ENCODE measurements around the gene PCDHGA5. TPM values are rescaled to one million over a fixed set of nuclear protein-coding genes. Genes with fewer than 3 reads are reported as not detected.
"Not testable (repeated sequence)": the region's sequence is repeated elsewhere in the genome, so short reads cannot be mapped to it uniquely, and the experiment has no call there.

The PCDHGA5 gene
- total RNA-seq, 1 donor from 2014 or later: 0.49 TPM

DNA sequence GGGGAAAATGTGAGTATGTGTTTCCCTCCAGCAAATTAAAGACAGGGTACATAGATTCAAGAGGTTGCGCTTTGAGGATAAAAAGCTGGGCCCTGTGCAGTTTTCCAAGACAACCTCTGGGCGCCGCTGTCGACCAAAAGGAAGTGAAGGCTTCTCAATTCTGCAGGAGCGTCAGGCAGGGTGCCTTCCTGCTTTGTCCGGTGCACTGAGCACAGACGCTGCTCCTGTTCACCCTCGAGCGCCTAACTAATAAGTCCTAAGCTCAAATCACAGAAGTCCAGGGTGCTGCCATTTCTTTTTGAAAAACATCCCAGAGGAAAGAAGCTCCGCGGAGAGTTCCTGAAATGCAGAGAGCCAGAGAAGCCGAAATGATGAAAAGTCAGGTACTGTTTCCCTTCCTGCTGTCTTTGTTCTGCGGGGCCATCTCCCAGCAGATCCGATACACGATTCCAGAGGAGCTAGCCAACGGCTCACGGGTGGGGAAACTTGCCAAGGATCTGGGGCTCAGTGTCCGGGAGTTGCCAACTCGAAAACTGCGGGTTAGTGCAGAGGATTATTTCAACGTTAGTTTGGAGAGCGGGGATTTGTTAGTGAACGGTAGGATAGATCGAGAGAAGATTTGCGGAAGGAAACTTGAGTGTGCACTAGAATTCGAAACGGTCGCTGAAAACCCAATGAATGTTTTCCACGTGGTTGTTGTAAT is 13.9 kb upstream of the PCDHGA5 start, which contains the start of gene PCDHGB1:
PCDHGB1 (plus strand) TSS at position 183 of the 703 bp plus-strand sequence; CDS start at position 345, 162 bp downstream.
- intact Hi-C loops (cut with micrococcal nuclease): no loop called here

GRCh38 chr5:141351591-141351990 is 12.4 kb upstream of the PCDHGA5 start:
- intact Hi-C loops (cut with micrococcal nuclease): no loop called here

DNA sequence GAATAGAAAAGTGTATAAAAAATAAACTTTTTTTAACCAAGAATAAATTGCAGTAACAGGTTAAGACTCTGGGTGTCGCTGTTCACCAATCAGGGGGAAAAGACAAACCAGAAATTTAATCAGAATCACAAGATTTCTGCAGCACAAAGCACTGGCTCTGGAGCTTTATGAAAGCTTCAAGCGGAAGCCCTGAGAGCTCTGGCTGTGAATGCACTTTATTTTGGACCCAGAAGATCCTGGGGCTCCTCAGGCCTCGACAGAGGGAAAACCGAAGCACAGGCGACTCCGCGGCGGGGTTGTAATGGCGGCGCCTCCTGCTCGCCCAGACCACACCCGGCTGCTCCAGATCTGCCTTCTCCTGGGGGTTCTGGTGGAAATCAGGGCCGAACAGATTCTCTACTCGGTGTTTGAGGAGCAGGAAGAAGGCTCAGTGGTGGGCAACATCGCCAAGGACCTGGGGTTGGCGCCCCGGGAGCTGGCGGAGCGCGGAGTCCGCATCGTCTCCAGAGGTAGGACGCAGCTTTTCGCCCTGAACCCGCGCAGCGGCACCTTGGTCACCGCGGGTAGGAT is 9.0 kb upstream of the PCDHGA5 start, which contains the start of gene PCDHGA4:
PCDHGA4 (plus strand) TSS at position 122 of the 570 bp plus-strand sequence; CDS start at position 209, 87 bp downstream.
- intact Hi-C loops (cut with micrococcal nuclease): loop anchor here (1.0 to 5.0 kb wide), 2 partner anchors 35 to 67 kb away; partner anchors contain the start of genes PCDHGA11 and TAF7

DNA sequence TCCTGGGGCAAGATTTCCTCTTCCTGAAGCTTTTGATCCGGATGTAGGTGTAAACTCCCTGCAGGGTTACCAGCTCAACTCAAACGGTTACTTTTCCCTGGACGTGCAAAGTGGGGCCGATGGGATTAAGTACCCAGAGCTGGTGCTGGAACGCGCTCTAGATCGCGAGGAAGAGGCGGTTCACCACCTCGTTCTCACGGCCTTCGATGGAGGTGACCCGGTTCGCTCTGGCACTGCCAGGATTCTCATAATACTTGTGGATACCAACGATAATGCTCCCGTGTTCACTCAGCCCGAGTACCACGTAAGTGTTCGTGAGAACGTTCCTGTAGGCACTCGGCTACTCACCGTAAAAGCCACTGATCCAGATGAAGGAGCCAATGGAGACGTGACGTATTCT is 8.3 kb upstream of the PCDHGA5 start:
- intact Hi-C loops (cut with micrococcal nuclease): loop anchor here (5.0 kb wide), 1 partner anchor 67 kb away; the partner anchor contains the start of gene PCDHGA11

GRCh38 chr5:141356133-141356532 is 7.8 kb upstream of the PCDHGA5 start:
- intact Hi-C loops (cut with micrococcal nuclease): loop anchor here (5.0 kb wide), 1 partner anchor 66 kb away; the partner anchor contains the start of gene PCDHGA11

DNA sequence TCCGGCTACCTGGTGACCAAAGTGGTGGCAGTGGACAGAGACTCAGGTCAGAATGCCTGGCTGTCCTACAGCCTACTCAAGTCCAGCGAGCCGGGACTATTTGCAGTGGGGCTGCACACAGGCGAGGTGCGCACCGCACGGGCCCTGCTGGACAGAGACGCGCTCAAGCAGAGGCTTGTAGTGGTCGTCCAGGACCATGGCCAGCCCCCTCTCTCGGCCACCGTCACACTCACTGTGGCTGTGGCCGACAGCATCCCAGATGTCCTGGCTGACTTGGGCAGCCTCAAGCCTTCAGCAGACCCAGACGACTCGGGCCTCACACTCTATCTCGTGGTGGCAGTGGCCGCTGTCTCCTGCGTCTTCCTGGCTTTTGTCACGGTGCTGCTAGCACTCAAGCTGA is 7.0 kb upstream of the PCDHGA5 start:
- intact Hi-C loops (cut with micrococcal nuclease): loop anchor here (5.0 kb wide), 1 partner anchor 65 kb away; the partner anchor contains the start of gene PCDHGA11

DNA sequence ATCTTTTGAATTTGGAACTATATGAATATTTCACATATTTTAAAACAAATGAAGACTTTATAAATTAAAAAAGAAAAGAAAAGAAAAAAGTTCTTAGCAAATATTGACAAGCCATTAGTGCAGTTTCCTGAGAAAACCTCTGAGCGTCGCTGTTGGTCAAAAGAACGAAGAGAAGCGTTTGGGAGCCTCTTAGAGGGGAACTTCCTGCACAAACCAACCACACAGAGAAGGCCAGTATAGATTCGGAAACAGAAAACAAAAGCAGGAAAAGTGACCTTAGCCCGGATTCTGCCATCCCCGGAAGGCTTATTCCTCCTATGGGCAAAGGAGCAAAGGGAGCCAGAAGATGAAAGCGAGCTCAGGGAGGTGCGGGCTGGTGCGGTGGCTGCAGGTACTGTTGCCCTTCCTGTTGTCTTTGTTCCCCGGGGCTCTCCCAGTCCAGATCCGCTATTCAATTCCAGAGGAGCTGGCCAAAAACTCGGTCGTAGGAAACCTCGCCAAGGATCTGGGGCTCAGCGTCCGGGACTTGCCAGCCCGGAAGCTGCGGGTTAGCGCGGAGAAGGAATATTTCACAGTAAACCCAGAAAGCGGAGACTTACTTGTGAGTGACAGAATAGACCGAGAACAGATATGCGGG is 4.1 kb upstream of the PCDHGA5 start, which contains the start of gene PCDHGB2:
PCDHGB2 (plus strand) TSS at position 205 of the 637 bp plus-strand sequence; CDS start at position 347, 142 bp downstream.
- intact Hi-C loops (cut with micrococcal nuclease): loop anchor here (1.0 to 10.0 kb wide), 11 partner anchors 37 to 535 kb away; partner anchors contain the start of genes PCDHA11, PCDHA5, PCDHA6 and PCDHB10

GRCh38 chr5:141360685-141361084 is 3.3 kb upstream of the PCDHGA5 start:
- intact Hi-C loops (cut with micrococcal nuclease): loop anchor here (5.0 to 10.0 kb wide), 6 partner anchors 37 to 536 kb away; partner anchors contain the start of genes PCDHA11, PCDHA5, PCDHA6 and PCDHB10

DNA sequence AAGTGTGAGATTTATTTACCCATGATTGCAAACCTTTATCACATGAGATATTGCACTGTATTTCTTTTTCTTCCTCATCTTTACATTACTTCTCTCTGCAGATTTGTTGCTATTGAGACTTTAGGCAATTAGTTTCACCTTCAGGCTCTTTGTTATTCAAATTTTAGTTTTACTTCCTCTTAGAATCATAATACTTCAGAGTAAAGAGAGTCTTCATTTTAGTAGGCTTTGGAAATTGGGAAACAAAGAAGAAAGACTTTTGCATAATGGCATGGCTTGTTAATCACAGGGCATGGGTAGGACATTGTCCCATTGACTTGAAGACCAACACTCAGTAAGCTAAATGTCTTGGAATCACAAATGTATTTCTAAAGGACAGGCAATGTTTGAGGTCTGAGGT is 1.2 kb upstream of the PCDHGA5 start:
- intact Hi-C loops (cut with micrococcal nuclease): loop anchor here (5.0 to 10.0 kb wide), 6 partner anchors 35 to 538 kb away; partner anchors contain the start of genes PCDHA11, PCDHA5, PCDHA6 and PCDHB10

DNA sequence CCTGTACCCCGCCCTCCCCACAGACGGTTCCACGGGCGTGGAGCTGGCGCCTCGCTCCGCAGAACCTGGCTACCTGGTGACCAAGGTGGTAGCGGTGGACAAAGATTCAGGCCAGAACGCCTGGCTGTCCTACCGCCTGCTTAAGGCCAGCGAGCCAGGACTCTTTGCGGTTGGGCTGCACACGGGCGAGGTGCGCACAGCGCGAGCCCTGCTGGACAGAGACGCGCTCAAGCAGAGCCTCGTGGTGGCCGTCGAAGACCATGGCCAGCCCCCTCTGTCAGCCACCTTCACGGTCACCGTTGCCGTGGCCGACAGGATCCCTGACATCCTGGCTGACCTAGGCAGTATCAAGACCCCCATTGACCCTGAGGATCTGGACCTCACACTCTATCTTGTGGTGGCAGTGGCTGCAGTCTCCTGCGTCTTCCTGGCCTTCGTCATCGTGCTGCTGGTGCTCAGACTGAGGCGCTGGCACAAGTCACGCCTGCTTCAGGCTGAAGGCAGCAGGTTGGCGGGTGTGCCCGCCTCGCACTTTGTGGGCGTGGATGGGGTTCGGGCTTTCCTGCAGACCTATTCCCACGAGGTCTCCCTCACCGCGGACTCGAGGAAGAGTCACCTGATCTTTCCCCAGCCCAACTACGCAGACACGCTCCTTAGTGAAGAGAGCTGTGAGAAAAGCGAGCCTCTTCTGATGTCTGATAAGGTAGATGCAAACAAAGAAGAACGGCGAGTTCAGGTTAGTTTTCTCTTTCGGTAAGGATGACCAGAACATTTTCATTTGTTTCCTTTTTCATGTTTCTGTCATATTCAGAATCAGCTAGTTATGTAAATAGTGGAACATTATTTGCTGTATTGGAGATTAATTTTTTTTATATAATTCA is 2.3 kb downstream of the PCDHGA5 start:
- intact Hi-C loops (cut with micrococcal nuclease): loop anchor here (10.0 kb wide), 4 partner anchors 131 to 541 kb away; partner anchors contain the start of genes PCDHA11, PCDHA5, PCDHA6 and PCDHB10

DNA sequence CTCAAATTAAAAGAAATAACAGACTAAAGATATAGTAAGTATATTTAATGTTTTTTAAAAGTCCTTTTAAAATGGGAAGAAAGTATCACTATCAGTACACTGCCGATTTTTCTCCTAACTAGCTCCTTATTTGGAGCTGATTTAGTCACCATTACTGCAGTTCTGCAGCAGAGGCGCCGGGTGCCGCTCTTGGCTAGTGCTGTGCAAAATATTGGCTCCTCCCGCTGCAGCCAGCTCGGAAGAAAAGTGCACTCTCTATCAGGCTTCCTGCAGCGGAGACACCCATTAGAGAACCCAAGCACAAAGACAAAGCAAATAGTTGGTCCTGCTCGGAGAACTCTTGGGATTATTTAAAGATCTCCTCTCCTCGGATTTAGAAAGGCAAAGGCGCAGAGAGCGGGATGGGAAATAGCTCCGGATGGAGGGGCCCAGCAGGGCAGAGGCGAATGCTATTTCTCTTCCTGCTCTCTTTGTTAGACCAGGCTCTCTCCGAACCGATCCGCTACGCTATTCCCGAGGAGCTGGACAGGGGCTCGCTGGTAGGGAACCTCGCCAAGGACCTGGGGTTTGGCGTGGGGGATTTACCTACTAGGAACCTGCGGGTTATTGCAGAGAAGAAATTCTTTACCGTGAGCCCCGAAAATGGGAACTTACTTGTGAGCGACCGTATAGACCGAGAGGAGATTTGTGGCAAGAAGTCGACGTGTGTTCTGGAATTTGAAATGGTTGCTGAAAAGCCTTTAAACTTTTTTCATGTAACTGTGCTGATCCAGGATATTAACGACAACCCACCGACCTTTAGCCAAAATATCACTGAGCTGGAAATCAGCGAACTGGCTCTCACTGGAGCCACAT is 6.3 kb downstream of the PCDHGA5 start, which contains the start of gene PCDHGB3:
PCDHGB3 (plus strand) TSS at position 249 of the 855 bp plus-strand sequence; CDS start at position 402, 153 bp downstream.
- intact Hi-C loops (cut with micrococcal nuclease): loop anchor here (5.0 to 10.0 kb wide), 5 partner anchors 43 to 545 kb away; partner anchors contain the start of genes PCDHA11, PCDHA5, PCDHA6 and PCDHB10

DNA sequence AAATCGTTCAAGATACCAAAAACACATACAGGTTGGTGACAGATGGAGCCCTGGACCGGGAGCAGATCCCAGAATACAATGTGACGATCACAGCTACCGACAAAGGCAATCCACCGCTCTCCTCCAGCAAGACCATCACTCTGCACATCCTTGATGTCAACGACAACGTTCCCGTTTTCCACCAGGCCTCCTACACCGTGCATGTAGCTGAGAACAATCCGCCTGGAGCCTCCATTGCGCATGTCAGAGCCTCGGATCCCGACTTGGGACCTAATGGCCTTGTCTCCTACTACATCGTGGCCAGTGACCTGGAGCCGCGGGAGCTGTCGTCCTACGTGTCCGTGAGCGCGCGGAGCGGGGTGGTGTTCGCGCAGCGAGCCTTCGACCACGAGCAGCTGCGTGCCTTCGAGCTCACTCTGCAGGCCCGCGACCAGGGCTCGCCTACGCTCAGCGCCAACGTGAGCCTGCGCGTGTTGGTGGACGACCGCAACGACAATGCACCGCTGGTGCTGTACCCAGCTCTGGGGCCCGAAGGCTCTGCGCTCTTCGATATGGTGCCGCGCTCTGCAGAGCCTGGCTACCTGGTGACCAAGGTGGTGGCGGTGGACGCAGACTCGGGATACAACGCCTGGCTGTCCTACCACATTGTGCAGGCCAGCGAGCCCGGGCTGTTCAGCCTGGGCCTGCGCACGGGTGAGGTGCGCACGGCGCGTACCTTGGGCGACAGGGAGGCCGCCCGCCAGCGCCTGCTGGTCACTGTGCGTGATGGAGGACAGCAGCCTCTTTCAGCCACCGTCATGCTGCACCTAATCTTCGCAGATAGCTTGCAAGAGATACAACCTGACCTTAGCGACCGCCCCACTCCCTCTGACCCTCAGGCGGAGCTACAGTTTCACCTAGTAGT is 7.9 kb downstream of the PCDHGA5 start:
- intact Hi-C loops (cut with micrococcal nuclease): loop anchor here (5.0 kb wide), 1 partner anchor 45 kb away; no protein-coding TSS in a partner anchor

GRCh38 chr5:141373673-141374317 is 9.8 kb downstream of the PCDHGA5 start, which contains the start of gene PCDHGA6:
PCDHGA6 (plus strand) TSS chr5:141373891; CDS start chr5:141374084, 193 bp downstream.
- intact Hi-C loops (cut with micrococcal nuclease): loop anchor here (5.0 kb wide), 1 partner anchor 46 kb away; no protein-coding TSS in a partner anchor

GRCh38 chr5:141374627-141375026 is 10.7 kb downstream of the PCDHGA5 start:
- intact Hi-C loops (cut with micrococcal nuclease): loop anchor here (5.0 kb wide), 1 partner anchor 47 kb away; no protein-coding TSS in a partner anchor

DNA sequence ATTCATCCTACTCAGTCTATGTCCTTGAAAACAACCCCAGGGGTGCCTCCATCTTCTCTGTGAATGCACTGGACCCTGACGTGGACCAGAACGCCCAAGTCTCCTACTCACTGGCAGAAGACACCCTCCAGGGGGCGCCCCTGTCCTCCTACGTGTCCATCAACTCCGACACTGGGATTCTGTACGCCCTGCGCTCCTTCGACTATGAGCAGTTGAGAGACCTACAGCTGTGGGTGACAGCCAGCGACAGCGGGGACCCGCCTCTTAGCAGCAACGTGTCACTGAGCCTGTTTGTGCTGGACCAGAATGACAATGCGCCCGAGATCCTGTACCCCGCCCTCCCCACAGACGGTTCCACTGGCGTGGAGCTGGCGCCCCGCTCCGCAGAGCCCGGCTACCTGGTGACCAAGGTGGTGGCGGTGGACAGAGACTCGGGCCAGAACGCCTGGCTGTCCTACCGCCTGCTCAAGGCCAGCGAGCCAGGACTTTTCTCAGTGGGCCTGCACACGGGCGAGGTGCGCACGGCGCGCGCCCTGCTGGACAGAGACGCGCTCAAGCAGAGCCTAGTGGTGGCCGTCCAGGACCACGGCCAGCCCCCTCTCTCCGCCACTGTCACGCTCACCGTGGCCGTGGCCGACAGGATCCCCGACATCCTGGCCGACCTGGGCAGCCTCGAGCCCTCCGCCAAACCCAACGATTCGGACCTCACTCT is 11.6 kb downstream of the PCDHGA5 start:
- intact Hi-C loops (cut with micrococcal nuclease): not testable (repeated sequence)
